Liver (tissue), 3 donors: ENCODE measurements around the gene RECK.

Source experiments
- CTCF ChIP-seq: fragments of 150-350 bp; IDR thresholded peaks from 2 replicates; pipeline ENCODE4 v1.5.1; 2017; ENCODE audit warnings: improper control_type of control experiment, low read depth, low read length; ENCODE audit not compliant: missing input control
- EGR1 ChIP-seq, 2 donors: IDR thresholded peaks; 2 replicates each; pipeline ENCODE4 v1.6.1; 2016 to 2018; ENCODE audit warnings: antibody characterized with exemption in 2 of 2, low read depth in 2 of 2
- FOXA1 ChIP-seq: IDR thresholded peaks from 2 replicates; pipeline ENCODE4 v1.6.1; 2016; ENCODE audit warnings: antibody characterized with exemption
- GABPA ChIP-seq, 2 donors: IDR thresholded peaks in 1 of 2; conservative IDR thresholded peaks in 1 of 2; 2 replicates each; pipeline ENCODE4 v1.6.1; 2016; ENCODE audit warnings: antibody characterized with exemption in 2 of 2, mild to moderate bottlenecking in 1 of 2, moderate library complexity in 1 of 2
- HNF4G ChIP-seq: IDR thresholded peaks from 2 replicates; pipeline ENCODE4 v1.6.1; 2016; ENCODE audit warnings: antibody characterized with exemption
- RAD21 ChIP-seq, 2 donors: IDR thresholded peaks; 2 replicates each; pipeline ENCODE4 v1.6.1; 2016; ENCODE audit warnings: antibody characterized with exemption in 2 of 2, mild to moderate bottlenecking in 2 of 2
- RXRA ChIP-seq, 2 donors: IDR thresholded peaks; 2 replicates each; pipeline ENCODE4 v1.6.1; 2017 to 2018; ENCODE audit warnings: antibody characterized with exemption in 2 of 2, mild to moderate bottlenecking in 1 of 2
- SP1 ChIP-seq: IDR thresholded peaks from 2 replicates; pipeline ENCODE4 v1.6.1; 2018; ENCODE audit warnings: antibody characterized with exemption, mild to moderate bottlenecking
- TAF1 ChIP-seq: conservative IDR thresholded peaks from 2 replicates; pipeline ENCODE4 v1.6.1; 2016; ENCODE audit warnings: antibody characterized with exemption, mild to moderate bottlenecking
- YY1 ChIP-seq: IDR thresholded peaks from 2 replicates; pipeline ENCODE4 v1.6.1; 2016; ENCODE audit warnings: antibody characterized with exemption, mild to moderate bottlenecking
- ZBTB33 ChIP-seq: IDR thresholded peaks from 2 replicates; pipeline ENCODE4 v1.6.1; 2016; ENCODE audit warnings: antibody characterized with exemption
- TF ChIP-seq, protein P1 (sequence below): IDR thresholded peaks from 2 replicates; pipeline ENCODE4 v1.6.1; 2016; ENCODE audit warnings: antibody characterized with exemption, mild to moderate bottlenecking
- TF ChIP-seq, protein P2 (sequence below): IDR thresholded peaks from 2 replicates; pipeline ENCODE4 v1.6.1; 2016; ENCODE audit warnings: antibody characterized with exemption
- TF ChIP-seq, protein P3 (sequence below): IDR thresholded peaks from 2 replicates; pipeline ENCODE4 v1.6.1; 2016; ENCODE audit warnings: antibody characterized with exemption
- donor health status: healthy.
- donor health status: healthy.

DNA sequence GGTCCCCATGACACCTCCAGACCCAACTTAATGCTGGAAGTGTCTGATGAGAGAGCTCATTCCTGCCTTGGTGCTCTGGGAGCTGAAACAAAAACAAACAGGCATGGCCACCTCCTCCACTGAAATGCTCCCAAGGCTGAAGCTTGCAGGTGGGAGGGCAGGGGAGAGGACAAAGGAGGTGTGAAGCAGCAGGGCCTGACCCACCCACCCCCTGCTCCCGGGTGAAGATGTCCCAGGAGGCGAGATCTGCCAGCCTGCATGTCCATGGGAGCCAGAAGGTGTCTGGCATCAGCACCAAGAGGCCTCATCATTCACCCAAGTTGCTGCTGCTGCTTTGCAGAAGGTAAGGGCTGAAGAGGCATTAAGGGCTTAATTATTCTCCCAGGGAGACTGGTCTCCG lies 128.3 kb downstream of the RECK start:
- TF ChIP-seq CTCF (no peak), YY1 (no peak), ZBTB33 (no peak), RXRA (IDR thresholded peaks at IDR 0.05) (no peak), FOXA1 (no peak), GABPA (IDR thresholded peaks at IDR 0.05 in 1 of 2, conservative IDR thresholded peaks at IDR 0.05 in 1 of 2) (no peak), SP1 (no peak), HNF4G (no peak), EGR1 (IDR thresholded peaks at IDR 0.05; ENCODE audit: low read depth in 2 of 2) (no peak), TAF1 (no peak), RAD21 (IDR thresholded peaks at IDR 0.05) (no peak)
- TF ChIP-seq, protein P1, sequence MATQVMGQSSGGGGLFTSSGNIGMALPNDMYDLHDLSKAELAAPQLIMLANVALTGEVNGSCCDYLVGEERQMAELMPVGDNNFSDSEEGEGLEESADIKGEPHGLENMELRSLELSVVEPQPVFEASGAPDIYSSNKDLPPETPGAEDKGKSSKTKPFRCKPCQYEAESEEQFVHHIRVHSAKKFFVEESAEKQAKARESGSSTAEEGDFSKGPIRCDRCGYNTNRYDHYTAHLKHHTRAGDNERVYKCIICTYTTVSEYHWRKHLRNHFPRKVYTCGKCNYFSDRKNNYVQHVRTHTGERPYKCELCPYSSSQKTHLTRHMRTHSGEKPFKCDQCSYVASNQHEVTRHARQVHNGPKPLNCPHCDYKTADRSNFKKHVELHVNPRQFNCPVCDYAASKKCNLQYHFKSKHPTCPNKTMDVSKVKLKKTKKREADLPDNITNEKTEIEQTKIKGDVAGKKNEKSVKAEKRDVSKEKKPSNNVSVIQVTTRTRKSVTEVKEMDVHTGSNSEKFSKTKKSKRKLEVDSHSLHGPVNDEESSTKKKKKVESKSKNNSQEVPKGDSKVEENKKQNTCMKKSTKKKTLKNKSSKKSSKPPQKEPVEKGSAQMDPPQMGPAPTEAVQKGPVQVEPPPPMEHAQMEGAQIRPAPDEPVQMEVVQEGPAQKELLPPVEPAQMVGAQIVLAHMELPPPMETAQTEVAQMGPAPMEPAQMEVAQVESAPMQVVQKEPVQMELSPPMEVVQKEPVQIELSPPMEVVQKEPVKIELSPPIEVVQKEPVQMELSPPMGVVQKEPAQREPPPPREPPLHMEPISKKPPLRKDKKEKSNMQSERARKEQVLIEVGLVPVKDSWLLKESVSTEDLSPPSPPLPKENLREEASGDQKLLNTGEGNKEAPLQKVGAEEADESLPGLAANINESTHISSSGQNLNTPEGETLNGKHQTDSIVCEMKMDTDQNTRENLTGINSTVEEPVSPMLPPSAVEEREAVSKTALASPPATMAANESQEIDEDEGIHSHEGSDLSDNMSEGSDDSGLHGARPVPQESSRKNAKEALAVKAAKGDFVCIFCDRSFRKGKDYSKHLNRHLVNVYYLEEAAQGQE = no peak
- TF ChIP-seq, protein P2, sequence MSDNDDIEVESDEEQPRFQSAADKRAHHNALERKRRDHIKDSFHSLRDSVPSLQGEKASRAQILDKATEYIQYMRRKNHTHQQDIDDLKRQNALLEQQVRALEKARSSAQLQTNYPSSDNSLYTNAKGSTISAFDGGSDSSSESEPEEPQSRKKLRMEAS = no peak
- TF ChIP-seq, protein P3, sequence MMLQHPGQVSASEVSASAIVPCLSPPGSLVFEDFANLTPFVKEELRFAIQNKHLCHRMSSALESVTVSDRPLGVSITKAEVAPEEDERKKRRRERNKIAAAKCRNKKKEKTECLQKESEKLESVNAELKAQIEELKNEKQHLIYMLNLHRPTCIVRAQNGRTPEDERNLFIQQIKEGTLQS = no peak
